Osteoblast (primary cell): ENCODE data around the gene CELF2. TPM values are rescaled to one million over a fixed set of nuclear protein-coding genes. Genes with fewer than 3 reads are reported as not detected.

Experiments
- DNase-seq: peaks from one replicate; pipeline ENCODE4 v3.0.0; 2011; ENCODE audit warnings: low spot score, mixed read lengths; ENCODE audit not compliant: insufficient read length; ENCODE audit errors: missing footprints
- H2AFZ ChIP-seq: 2 replicates; pipeline ENCODE4 v1.6.0; 2011; ENCODE audit warnings: mild to moderate bottlenecking, low read length
- H3K27ac ChIP-seq: 2 replicates; pipeline ENCODE4 v1.5.1; 2011; ENCODE audit warnings: mild to moderate bottlenecking, low read depth, low read length, moderate library complexity
- H3K27me3 ChIP-seq: 2 replicates; pipeline ENCODE4 v1.6.0; 2012; ENCODE audit warnings: mild to moderate bottlenecking, control low read depth, inconsistent platforms, low read length, moderate library complexity; ENCODE audit not compliant: insufficient read depth
- H3K36me3 ChIP-seq: 2 replicates; pipeline ENCODE4 v1.5.1; 2011; ENCODE audit warnings: mild to moderate bottlenecking, low read length, control low read depth, moderate library complexity; ENCODE audit not compliant: insufficient read depth
- H3K4me1 ChIP-seq: 2 replicates; pipeline ENCODE4 v1.5.1; 2011; ENCODE audit warnings: mild to moderate bottlenecking, low read length, control low read depth, moderate library complexity; ENCODE audit not compliant: insufficient read depth
- H3K4me2 ChIP-seq: 2 replicates; pipeline ENCODE4 v1.6.0; 2011; ENCODE audit warnings: mild to moderate bottlenecking, low read length; ENCODE audit not compliant: insufficient read depth
- H3K4me3 ChIP-seq: fragments of 200-600 bp; sonication (generic); 3 replicates; pipeline ENCODE4 v1.5.1; 2012; ENCODE audit warnings: mild to moderate bottlenecking, low read length, inconsistent platforms; ENCODE audit not compliant: insufficient read depth
- H3K79me2 ChIP-seq: 2 replicates; pipeline ENCODE4 v1.6.0; 2012; ENCODE audit warnings: mild to moderate bottlenecking, low read length, control low read depth, inconsistent platforms; ENCODE audit not compliant: insufficient read depth
- H3K9me3 ChIP-seq: 2 replicates; pipeline ENCODE4 v1.5.1; 2011; ENCODE audit warnings: low read depth, low read length, control low read depth
- H4K20me1 ChIP-seq: 2 replicates; pipeline ENCODE4 v1.6.0; 2012; ENCODE audit warnings: mild to moderate bottlenecking, low read length, control low read depth; ENCODE audit not compliant: insufficient read depth
- total RNA-seq: library from RNA; depleted of rRNA; stranded (reverse); fragments of >200 nt; gene quantifications from 2 replicates; pipeline ENCODE4 v1.2.3, GENCODE V29; 2012
- TF ChIP-seq, protein P1 (sequence below): IDR thresholded peaks from 2 replicates; pipeline ENCODE4 v1.5.1; 2011; ENCODE audit warnings: mild to moderate bottlenecking, low read depth, low read length, moderate library complexity; ENCODE audit errors: extremely low read depth

The CELF2 gene
- total RNA-seq, 1 donor = 7.6 TPM

DNA sequence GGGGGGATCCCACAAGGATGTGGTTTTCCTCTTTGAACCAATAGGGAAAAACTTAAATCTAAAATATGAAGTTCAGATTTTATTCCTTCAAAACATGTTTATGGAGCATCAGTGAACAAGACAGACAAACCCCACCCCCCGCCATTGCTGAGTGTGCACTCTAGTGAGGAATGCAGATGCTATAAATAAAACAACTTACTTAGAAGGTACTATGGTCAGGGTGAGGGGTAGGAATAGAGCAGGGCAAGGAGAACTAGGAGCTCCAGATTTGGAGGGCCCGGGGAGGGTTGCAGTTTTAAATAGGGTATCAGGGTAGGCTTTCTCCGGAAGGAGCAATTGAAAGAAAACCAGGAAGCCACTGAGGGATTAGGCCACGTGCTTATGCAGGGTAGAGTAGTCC, 47.9 kb downstream of the CELF2 start:
- Histone ChIP-seq H3K4me2 (no peak overlapping the region), H3K36me3 (no peaks in the 10 kb centered on the region), H2AFZ (no peak overlapping the region), H3K27me3 (no peaks in the 10 kb centered on the region), H4K20me1 (no peaks in the 10 kb centered on the region), H3K4me1 (no peaks in the 10 kb centered on the region), H3K4me3 (no peak overlapping the region), H3K27ac (no peak overlapping the region), H3K79me2 (no peaks in the 10 kb centered on the region), H3K9me3 (no peaks in the 10 kb centered on the region)
- TF ChIP-seq, protein P1, sequence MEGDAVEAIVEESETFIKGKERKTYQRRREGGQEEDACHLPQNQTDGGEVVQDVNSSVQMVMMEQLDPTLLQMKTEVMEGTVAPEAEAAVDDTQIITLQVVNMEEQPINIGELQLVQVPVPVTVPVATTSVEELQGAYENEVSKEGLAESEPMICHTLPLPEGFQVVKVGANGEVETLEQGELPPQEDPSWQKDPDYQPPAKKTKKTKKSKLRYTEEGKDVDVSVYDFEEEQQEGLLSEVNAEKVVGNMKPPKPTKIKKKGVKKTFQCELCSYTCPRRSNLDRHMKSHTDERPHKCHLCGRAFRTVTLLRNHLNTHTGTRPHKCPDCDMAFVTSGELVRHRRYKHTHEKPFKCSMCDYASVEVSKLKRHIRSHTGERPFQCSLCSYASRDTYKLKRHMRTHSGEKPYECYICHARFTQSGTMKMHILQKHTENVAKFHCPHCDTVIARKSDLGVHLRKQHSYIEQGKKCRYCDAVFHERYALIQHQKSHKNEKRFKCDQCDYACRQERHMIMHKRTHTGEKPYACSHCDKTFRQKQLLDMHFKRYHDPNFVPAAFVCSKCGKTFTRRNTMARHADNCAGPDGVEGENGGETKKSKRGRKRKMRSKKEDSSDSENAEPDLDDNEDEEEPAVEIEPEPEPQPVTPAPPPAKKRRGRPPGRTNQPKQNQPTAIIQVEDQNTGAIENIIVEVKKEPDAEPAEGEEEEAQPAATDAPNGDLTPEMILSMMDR = no peak
- DNase-seq = no peak

GRCh38 chr10:11066520-11066919, 48.8 kb downstream of the CELF2 start:
- Histone ChIP-seq H3K79me2 (no peaks in the 10 kb centered on the region), H3K4me1 (no peaks in the 10 kb centered on the region), H3K27ac (no peak overlapping the region), H2AFZ (no peak overlapping the region), H4K20me1 (no peaks in the 10 kb centered on the region), H3K9me3 (no peaks in the 10 kb centered on the region), H3K27me3 (no peaks in the 10 kb centered on the region), H3K36me3 (no peaks in the 10 kb centered on the region), H3K4me3 (no peak overlapping the region), H3K4me2 (no peak overlapping the region)
- no peak for DNase-seq
- TF ChIP-seq, protein P1 = no peak

- no peaks in the 10 kb centered on the region for H3K79me2 ChIP-seq
- H3K27me3 ChIP-seq = no peaks in the 10 kb centered on the region
- H3K4me1 ChIP-seq = no peaks in the 10 kb centered on the region
- H3K9me3 ChIP-seq = no peaks in the 10 kb centered on the region
- no peaks in the 10 kb centered on the region for H4K20me1 ChIP-seq
- no peak for DNase-seq
- H2AFZ ChIP-seq = no peak overlapping the region
- H3K27ac ChIP-seq = no peak overlapping the region
- no peak overlapping the region for H3K4me2 ChIP-seq
- TF ChIP-seq, protein P1 = no peak
- H3K4me3 ChIP-seq = no peak overlapping the region
- H3K36me3 ChIP-seq = no peaks in the 10 kb centered on the region
Observed at GRCh38 chr10:11068861-11069633, 51.4 kb downstream of the CELF2 start.

GRCh38 chr10:11073410-11073809, 55.7 kb downstream of the CELF2 start:
- H3K27ac ChIP-seq = no peak overlapping the region
- TF ChIP-seq, protein P1 = no peak
- no peak overlapping the region for H3K4me2 ChIP-seq
- no peaks in the 10 kb centered on the region for H3K9me3 ChIP-seq
- H3K4me3 ChIP-seq = no peak overlapping the region
- no peaks in the 10 kb centered on the region for H3K79me2 ChIP-seq
- no peak for DNase-seq
- H3K4me1 ChIP-seq = no peaks in the 10 kb centered on the region
- H3K27me3 ChIP-seq = no peaks in the 10 kb centered on the region
- H2AFZ ChIP-seq = no peak overlapping the region
- H4K20me1 ChIP-seq = no peaks in the 10 kb centered on the region
- no peaks in the 10 kb centered on the region for H3K36me3 ChIP-seq
